HG02610 (cell line): ENCODE data around the gene BBOF1.

ENCODE experiments used
- ATAC-seq: cut with Tn5 transposase; IDR thresholded peaks from one replicate; pipeline ENCODE4 v1.9.1; 2021; ENCODE audit warnings: mild to moderate bottlenecking, moderate library complexity; ENCODE audit not compliant: unreplicated experiment

Gene BBOF1

DNA sequence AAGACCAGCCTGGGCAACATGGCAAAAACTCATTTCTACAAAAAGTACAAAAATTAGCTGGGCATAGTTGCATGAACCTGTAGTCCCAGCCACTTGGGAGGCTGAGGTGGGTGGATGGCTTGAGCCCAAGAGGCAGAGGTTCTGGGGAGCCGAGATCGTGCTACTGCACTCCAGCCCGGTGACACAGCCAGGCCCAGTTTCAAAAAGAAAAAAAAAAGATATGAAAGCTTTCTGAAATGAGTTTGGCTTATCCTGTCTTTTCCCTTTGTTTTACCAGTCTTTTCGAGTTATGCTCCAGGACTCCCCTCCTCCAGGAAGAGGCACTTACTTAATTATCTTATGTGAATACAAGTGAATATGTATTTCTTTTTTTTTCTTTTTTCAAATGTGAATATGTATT is 3.2 kb downstream of the BBOF1 start:
- no peak for ATAC-seq

DNA sequence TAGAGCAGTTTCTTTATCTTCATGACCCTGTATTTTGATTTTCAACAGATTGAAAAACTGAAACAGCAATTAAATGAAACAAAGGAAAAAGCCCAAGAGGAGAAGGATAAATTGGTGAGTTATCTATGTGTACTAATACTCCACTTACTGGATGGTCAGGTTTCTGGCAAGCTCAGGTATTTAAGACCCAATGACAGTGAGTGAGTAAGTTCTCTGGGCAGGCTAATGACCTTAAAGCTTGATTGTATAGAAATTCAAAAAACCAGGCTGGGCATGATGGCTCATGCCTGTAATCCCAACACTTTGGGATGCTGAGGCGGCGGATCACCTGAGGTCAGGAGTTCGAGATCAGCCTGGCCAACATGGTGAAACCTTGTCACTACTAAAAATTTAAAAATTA is 10.0 kb downstream of the BBOF1 start:
- ATAC-seq: no peak

DNA sequence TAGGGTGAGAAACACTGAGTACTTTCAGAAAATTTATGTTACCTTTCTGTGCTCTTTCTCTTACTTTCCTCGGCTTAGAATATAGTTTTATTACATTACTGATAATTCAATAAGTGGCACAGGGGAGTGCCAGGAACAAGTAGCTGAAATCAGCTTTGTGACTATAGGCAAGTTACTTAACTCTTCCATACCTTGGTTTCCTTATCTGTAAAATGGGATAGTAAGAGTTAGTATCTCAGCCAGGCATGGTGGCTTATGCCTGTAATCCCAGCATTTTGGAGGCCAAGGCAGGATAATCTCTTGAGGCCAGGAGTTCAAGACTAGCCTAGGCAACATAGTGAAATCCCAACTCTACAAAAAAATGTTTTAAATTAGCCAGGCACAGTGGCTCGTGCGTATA is 15.4 kb downstream of the BBOF1 start:
- ATAC-seq: no peak

DNA sequence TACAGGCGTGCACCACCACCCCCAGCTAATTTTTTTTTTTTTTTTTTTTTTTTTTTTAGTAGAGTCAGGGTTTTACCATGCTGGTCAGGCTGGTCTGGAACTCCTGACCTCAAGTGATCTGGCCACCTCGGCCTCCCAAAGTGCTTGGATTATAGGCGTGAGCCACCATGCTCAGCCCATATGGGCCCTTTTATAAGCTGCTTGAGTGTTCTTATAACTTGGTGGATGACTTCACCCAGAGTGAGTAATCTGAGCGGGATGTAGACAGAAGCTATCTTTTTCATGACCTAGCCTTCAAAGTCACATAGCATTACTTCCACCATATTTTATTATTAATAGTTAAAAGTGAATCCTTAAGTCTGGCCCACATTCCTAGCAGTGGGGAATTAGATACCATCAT is 16.4 kb downstream of the BBOF1 start:
- no peak for ATAC-seq

DNA sequence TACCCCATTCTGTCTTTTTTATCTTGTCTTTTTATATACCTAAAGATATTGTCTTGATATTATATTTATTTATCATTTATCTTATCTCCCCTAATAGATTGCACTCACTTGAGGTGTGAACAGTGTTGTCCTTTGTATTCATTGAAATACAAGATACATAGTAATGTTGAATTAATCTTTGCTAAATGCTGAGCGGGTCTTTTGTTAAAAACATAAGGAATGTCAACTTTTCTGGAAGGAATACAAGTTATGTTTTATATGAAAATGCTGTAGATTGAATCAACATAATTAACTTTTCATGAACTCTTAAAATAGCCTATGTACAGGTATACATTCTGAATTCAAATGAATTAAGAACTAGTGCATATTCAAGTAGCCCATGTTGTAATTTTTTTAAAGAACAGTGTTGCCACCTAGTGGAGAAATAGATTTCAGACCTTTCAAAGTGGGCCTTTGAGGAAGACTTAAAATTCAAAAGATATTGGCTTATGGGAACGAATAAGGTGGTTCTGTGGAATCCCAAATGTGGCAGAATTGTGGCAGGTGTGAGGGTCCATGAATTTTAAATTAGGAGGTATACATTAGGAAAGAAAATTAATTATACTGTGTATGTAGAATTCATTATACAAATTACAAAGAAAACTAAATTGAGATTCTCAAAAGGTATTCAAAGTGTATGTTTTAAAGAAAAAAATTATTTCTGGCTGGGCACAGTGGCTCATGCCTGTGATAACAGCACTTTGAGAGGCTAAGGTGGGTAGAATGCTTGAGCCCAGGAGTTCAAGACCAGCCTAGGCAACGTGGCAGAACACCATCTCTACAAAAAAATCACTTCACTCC is 19.1 kb downstream of the BBOF1 start:
- no peak for ATAC-seq

DNA sequence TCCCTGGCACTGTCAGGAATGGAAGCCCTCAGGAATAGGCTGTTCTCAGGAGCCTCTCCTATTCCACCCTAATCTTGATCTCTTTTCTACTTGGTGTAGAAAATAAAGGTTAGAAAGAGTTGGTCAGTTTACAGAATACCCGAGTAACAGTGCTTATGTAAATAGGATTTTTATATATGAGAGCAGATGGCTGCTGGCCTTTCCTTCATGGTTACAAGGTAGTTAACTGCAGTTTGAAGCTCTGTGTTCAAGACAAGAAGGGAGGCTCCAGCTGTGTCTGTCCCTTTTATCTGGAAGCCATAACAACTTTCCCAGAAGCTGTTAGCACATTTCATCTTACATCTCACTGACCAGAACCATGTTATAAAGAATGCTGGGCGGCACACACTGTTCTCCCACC is 23.1 kb downstream of the BBOF1 start:
- ATAC-seq: no peak

DNA sequence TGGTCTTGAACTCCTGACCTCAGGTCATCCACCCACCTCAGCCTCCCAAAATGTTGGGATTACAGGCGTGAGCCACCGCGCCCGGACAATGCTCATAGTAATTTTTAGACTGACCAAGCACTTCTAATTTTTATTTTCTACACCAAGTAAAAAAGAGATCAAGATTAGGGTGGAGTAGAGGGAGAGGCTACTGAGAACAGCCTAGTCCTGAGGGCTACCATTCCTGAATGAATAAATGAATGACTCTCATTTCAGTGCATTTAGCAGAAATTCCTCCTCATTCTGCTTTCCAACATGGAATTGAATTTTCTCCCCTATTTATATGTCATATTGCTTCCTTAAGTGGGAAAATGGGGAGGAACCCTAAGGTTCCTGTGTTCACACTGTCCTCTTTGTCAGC is 26.4 kb downstream of the BBOF1 start:
- no peak for ATAC-seq

DNA sequence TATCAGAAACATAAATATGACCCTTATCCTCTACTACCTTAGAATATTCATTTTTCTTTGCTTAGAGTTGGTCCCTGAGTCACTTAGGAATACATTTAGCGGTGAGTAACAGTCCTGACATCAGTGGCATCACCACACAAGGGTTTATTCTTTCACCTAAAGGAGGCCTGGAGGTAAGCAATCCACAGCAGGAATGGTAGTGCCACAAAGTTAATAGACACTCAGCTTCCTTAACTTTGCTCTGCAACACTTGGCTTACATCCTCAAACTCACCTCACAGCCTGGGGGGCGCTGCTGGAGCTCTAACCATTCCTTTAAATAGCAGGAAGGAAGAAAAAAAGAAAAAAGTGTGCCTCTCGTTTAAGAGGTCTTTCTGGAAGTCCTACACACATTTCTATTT is 29.1 kb downstream of the BBOF1 start:
- ATAC-seq: no peak

DNA sequence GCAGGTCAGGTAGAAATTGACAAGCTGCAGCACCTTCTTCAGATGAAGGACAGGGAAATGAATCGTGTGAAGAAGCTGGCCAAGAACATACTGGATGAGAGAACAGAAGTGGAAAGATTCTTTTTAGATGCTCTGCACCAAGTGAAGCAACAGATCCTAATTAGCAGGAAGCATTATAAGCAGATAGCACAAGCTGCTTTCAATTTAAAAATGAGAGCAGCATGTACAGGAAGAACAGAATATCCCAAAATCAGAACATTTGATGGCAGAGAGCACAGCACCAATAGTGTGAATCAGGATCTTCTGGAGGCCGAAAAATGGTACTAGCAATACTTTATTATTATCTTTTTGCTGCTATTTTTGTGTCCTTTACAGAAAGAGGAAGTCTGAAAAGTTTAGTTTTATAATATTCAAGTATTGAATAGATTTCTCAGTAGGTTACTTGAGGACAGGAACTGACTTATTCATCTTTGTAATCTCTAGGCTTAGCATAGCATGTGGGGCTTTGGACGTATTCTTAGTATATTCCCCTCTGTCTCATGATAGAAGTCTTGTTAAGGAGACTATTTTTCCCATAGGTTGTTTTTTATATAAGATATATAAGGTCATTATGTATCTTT is 30.8 kb downstream of the BBOF1 start:
- no peak for ATAC-seq

DNA sequence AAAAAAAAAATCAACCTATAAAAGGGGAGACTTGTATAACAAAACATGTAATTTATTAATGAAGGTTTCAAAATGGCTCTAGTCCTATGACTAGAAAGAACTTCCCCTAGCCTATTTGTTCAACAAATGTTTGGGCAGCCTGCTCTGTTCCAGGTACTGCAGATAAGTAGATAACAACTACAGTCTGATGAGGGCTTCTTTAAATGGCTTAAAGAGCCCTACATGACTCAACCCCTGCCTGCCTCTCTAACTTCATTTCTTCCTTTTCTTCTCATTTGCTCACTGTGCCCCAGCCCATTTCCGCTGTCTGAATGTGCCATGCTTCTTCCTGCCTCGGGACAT is 43.6 kb downstream of the BBOF1 start:
- no peak for ATAC-seq

DNA sequence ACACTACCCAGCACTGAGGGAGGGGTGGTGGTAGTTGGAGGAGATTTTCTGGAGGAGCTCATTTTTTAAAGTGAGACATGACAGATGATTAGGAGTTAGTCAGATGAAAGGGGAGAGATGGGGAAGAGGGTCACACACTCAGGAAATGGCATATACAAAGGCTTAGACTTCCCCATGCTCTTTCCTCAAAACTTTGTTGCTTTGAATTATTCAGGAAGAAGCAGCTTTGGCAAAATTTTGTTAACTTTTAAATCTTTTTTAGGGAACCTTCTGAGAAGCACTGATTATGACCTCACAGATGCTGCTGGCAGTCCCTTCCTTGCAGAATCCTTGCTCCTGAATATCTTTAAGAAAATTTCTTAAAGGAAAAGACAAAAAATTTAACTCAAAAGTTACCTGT is 45.3 kb downstream of the BBOF1 start:
- no peak for ATAC-seq

DNA sequence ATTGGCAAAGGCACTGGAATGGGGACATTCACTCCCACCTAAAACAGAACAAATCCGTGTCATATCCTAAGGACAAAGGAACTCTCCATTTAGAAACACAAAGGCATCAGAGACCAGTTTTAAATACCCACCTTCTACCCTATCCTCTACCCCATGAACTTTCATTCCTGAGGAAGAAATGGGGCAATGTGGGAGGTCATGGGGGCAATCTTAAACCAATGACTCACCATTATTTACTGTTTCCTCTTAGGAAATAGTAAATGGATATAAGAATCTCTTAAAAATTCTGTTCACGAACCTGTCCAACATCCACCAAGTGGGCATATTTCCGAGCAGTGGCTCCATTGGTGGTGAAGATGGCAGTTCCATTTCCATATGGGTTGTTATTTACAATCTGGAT is 45.7 kb downstream of the BBOF1 start:
- no peak for ATAC-seq

DNA sequence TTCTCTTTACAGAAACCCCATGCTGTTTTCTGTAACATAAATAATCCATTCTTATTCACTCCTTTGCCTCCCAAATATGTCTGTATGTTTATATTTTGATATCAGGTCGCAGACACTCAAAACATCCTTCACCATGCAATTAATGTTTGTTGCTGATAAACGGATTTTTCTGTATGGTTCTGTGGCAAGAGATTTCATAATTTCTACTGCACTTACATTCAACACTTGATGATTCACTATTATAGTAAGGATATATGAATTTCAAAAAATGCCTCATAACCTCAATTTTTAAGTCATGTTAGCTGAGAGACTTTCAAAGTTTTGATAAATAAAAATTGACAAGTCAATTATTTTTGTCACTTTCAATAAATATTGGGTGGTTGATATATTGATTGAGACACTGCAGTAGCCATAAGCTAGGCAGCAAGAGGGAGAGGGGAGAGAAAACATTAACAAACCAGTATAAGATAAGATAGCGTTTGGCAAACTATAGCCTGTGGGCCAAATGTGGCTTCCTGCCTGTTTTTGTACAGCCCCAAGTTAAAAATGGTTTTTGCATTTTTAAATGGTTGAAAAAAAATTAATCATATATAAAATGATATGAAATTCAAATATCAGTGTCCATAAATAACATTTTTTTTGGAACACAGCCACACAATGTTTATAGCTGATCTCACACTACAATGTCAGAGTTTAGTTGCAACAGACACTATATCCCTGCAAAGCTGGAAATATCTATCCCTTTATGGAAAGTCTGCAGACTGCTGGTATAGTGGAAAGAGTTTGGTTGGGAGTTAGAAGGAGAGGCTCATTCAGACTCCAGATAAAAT is 46.8 kb downstream of the BBOF1 start:
- ATAC-seq: no peak

DNA sequence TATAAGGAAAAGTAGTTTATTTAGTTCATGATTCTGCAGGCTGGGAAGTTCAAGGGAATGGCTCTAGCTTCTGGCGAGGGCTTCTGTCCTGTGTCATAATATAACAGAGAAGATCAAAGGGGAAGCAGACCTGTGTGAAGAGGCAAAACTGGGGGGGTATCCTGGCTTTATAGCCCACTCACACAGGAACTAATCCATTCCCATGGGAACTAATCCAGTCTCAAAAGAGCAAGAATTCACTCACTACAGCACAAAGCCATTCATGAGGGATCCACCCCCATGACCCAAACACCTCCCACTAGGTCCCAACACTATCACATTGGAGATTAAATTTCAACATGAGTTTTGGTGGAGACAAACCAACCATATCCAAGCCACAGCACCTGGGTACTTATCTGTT is 58.3 kb downstream of the BBOF1 start:
- ATAC-seq: no peak

DNA sequence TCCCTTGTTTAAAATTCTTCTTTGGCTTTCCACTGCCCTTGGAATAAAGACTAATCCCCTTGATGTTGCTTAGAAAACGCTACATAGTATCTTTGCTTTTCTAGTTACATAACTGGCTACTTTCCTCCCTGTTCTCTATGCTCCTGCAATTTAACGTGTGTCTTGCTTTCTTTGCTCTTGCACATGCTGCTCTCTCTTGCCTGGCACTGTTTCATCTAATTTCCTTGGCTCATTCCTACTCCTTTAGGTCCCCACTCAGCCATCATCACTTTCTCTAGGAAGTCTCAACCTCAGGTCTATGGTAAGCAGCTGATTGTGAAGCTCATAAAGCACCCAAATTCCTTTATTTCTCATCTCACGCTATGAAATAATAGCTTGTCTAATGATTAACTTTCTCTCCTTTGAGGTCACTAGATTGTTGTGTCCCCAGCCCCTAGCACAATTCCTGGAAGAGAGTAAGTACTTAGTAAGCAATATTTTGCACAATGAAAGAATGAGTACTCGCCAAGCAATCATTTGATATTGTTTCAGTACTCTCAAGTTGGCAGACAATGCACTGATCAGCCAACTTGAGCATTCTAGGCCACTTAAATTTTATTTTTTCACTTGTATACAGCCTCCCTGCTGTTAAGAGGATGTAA is 61.8 kb downstream of the BBOF1 start:
- ATAC-seq: no peak

DNA sequence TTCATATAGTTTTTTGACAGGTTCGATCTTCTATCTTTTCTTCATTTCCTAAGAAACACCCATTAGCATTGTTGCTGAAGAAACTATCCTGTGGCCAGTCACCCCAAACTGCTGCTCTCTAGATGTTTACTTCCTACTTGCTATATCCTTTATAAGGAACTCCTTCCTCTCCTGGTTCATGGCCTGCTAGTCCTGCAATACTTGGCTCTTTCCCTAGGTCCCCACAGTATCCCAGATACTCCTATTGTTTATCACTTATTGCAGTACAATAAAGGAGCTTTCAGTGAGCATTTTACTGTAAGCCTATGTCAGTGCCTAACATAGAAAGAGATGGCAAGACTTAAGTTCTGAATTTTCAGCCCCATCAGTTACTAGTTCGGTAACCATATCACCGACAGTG is 62.3 kb downstream of the BBOF1 start:
- ATAC-seq: no peak

DNA sequence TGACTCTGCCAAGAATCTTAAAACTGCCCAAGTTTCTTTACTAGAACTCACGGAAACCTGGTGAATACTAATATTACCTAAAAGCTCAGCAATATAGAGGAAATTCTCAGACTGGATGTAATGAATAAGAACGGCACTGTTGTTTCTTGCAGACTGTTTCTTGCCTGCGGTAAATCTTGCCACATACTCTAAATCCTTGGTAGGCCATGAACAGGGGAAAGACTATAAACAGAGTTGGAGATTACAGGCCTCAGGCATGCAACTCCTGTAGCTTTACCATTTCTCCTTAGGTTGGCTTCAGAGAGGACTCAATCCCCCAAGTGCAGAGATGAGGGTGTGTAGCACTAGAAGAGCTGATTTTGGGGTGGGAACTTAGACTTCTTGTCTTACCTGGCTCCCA is 64.0 kb downstream of the BBOF1 start:
- no peak for ATAC-seq

DNA sequence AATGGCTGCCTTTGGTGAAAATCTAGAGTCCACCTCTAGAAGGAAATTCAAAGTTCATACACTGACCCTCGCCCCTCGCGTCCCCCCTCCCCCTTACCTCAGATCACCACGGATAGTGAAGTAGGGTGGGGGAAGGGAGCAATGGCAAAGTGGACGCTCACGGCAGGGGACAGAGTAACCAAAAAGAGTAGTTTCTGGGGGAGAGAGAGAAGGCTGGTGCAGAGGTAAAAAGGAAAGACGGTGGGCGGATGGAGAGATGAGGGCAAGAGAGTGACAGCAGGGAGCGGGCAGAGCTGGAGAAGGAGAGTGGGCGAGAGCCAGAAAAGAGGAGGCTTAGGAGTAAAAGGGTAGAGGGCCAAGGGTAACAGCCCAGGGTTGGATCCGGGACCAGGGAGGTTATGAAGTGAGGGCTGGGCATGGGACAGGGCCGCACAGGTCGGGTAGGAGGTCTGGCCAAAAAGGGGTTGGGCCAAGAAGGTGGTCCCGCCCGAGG is 64.7 kb downstream of the BBOF1 start:
- peak; percentile 15 for ATAC-seq

DNA sequence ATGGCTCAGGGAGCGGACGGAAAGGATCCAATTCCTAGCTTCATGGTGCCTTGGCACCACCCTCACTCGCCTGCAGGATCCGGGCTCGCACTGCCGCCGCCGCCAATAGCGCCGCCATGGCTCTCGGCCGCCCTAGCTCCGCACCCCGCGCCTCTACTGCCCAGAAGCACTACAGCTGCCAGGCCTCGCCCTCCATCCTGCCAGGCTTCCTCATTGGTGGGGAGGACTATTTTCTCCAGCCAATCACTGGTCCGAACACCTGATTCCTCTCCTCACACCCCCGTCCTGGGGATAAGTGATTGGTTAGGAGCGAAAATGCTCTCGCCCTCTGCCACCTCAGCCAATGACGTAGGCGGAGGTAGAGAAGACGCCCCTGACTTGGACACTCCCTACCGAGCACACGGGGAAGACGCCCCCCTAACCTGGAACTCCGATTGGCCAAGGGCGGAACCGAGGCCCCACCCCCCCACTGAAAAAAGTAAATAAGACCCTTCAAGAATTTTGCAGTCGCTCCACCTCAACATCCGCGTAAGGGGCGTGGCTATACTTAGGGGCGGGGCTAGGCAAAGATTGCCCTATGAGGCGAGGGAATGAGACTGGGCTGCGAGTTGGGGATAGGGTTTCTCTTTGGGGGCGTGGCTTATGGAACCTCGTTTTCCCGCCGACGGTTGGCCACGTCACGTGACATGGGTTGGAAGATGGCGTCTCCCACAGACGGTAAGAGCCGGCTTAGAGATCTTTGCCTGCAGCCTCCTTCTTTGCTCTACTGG is 65.3 kb downstream of the BBOF1 start, which contains the start of the genes ALDH6A1 and LIN52:
Gene ALDH6A1, minus strand, starts transcription at position 177 of the 770 bp plus-strand sequence. Its CDS starts 59 bp downstream, at position 118.
Gene LIN52, plus strand, starts transcription at position 680 of the 770 bp plus-strand sequence. Its CDS starts 19 bp downstream, at position 699.
- ATAC-seq: peak; percentile 93

DNA sequence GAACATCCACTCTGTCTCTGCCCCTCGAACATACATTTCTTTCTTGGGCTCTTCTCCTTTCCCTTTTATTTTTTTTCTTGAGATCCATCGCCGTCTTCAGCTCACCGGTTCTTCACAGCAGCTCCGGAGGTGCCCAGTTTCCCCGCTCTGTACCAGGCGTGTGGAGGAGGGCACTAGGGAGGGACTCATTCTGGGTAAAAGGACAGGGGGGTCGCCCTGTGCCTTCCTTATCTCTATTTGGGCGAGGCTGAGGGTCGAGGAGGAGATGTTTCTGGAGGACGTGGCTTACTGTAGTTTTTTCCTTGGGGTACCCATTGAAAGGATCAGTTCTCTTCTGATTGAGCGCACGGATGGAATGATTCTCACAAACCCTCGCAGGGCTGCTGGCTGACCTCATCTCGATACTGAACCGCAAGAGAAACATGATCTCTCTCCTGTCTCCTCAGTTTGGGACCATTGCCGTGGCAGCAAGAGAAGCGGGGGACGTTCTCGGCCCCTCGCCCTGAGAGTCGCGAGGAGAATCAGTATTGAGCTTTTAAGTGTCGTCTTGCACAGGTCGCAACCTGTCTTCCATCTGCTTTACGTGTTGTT is 66.0 kb downstream of the BBOF1 start:
- ATAC-seq: peak; percentile 7
